Prostate gland (tissue), 2 donors: Measurements from ENCODE around the gene LIPC.

Source experiments
- POLR2AphosphoS5 ChIP-seq: sonication (generic); formaldehyde crosslinking; IDR thresholded peaks from one replicate; pipeline ENCODE4 v1.6.1; 2017; ENCODE audit warnings: antibody characterized with exemption
- TF ChIP-seq, protein P1 (sequence below), 4 experiments: fragments of 200-600 bp in 2 of 4; fragments of 450-650 bp in 2 of 4; sonication (generic) in 2 of 4; IDR thresholded peaks; 1 replicate in 3 of 4; 2 replicates in 1 of 4; pipeline ENCODE4 v1.5.1; 2016 to 2019; ENCODE audit warnings: antibody characterized with exemption in 4 of 4, mild to moderate bottlenecking in 2 of 4, moderate library complexity in 2 of 4

DNA sequence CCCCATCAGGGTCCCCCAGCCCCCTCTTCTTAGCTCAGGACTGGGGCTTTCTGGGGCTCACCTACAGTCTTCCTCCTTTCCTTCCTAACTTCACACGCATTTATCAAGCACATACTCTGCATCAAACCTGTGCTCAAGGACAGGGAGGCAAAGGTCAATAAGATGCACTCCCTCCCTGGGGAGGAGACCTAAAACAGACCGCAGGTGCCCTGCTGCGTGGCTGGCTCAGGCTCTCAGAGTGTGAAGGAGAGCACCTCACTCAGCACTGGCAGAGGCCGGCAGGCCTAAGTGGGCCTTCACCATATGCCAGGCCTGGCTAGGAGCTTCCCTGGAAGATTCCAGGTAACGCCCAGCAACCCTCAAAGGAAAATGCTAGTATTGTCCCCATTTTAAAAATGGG, 16.5 kb downstream of the LIPC start:
- TF ChIP-seq, protein P1, sequence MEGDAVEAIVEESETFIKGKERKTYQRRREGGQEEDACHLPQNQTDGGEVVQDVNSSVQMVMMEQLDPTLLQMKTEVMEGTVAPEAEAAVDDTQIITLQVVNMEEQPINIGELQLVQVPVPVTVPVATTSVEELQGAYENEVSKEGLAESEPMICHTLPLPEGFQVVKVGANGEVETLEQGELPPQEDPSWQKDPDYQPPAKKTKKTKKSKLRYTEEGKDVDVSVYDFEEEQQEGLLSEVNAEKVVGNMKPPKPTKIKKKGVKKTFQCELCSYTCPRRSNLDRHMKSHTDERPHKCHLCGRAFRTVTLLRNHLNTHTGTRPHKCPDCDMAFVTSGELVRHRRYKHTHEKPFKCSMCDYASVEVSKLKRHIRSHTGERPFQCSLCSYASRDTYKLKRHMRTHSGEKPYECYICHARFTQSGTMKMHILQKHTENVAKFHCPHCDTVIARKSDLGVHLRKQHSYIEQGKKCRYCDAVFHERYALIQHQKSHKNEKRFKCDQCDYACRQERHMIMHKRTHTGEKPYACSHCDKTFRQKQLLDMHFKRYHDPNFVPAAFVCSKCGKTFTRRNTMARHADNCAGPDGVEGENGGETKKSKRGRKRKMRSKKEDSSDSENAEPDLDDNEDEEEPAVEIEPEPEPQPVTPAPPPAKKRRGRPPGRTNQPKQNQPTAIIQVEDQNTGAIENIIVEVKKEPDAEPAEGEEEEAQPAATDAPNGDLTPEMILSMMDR (IDR thresholded peaks at IDR 0.05), result no peak
- TF ChIP-seq POLR2AphosphoS5, result no peak
